Stimulated activated CD8-positive, alpha-beta memory T cell treated with anti-CD3 and anti-CD28 coated beads, Interleukin-7, amount 100 ng/mL, for 1 hour (primary cell): ENCODE data around the gene TMIE.

ENCODE experiments used
- DNase-seq, 2 donors: peaks; one replicate each; pipeline ENCODE4 v3.0.0-alpha.2; 2020; ENCODE audit warnings: low read depth in 2 of 2

TMIE gene

DNA sequence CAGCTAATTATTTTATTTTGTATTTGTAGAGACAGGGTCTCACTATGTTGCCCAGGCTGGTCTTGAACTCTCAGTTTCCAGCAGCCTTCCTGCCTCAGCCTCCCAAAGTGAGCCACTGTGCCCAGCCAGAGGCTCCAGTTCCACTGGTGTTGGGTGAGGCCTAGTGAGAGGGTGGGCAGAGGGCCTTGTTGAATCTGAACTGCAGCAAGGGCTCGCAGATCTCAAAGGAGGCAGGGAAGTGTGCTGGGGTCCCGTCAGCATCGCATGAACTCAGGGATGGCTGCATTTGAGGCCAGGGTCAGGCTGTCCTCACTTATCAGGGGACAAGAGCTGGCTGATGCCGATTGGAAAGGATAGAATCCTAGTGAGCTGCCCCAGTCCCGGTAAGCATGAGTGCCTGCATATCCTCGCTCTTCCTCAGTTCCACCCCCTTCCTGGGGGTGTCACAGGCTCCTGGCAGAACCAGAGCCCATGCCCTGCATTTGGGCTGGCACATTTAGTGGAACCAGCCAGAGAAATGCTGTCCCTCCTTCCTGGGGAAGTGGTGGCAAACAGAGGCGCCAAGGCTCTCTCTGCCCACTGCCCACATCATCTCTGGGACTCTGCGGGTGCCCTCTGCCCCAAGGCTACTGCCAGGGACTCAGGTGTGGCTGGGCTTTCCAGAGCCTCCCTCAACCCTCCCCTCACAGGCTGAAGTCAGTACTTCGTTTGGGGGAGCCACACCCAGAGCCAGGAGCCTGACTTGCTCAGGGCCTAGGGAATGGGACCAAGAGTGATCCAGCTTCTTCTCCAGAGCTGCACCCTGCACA, 31.8 kb upstream of the TMIE start:
- DNase-seq, result no peak

DNA sequence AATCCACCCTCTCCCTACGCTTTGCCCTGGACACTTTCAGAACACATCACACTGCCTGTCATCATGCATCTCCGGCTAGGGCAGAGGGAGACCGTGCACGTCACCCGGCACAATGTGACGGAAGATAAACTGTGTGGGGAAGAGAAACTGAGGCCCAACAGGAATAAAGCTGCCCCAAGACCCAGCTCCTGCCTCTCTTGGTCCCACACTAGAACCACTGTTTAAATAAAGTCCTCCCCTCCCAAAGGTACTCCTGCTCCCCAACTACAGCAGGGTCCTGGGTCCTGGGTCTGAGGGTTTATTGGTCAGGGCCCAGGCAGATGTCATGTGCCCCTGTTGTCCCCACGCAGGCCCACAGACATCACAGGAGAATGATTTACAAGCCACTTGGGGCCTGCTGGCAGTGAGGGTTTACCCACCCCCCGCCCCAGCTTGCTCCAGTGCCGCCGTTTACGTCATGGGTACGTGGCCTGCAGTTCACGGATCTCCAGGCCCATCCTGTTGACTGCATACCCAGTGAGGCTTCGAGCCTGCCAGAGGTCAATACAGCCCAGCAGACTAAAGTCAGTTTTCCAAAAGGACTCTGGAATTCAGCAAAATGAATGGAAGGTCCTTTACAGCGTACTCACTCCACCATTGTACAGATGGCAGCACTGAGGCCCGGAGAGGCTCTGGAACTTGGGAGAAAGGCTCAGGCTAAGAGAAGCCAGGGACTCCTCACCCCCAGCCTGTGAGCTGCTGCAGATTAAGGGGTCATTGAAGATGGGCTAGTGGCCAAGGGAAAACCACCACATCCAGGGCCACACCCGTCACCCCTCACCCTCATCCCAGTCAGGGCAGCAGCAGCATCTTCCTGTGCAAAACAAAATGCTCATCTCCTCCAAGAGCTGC, 30.9 kb upstream of the TMIE start:
- no peak for DNase-seq

DNA sequence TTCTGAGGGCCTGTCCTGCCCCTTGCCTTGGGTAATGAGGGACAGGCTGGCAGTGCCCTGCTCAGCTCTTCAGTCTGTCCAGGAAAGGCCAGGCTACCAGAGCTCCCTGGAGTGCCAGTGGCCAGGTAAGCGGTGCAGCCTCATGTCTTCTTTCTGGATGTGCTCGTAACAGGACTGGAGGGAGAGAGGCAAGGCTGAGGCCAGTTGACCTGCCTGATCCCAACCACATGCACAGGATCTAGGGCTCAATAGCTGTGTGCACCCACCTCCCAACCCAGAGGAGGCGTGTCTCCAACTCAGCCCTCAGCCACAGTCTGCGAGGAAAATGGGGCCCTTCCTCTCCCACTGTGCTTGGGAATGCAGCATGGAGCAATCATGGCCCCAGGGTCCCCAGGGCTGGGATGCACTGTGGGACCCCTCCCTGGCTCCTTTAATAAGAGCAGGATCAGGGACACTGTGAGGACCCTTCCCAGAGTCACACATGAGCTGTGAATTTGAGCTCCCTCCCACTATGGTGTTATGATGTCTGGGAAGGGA, 30.2 kb upstream of the TMIE start:
- DNase-seq, result no peak

DNA sequence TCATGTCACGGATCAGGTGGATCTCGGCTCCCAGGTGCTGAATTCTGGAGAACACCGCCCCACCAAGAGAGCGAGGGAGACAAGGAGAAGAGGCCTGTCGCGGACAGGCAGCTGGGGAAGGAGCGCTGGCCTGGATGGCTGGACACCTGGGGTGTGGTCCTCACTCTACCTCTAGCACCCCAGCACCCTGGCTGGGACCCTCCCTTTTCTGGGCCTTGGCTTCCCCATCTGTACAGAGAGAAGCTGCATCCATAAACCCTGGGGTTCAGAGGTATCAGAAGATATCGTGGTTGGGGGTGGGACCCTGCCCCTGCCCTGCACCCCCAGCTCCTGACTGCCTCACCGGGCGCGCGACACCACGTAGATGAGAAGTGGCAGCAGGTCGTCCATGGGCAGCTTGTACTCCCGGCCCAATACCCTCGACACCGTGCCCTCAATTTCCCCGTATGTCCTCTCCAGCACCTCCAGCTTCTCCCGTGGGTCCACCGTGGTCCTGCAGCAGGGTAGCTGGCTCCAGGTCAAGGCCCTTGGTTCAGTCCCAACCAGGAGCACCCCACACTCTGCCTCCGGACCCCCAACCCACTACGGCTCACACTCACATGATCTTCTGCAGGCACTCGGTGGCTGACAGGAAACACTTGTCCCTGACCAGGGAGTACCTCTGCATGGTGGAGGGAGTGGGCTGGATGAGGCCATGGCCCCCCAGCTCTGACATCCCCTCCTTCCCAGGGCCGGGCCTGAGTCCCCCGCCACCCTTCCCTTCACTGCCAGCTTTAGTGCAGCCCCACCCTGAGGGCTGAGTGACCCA, 29.4 kb upstream of the TMIE start:
- DNase-seq, result no peak

DNA sequence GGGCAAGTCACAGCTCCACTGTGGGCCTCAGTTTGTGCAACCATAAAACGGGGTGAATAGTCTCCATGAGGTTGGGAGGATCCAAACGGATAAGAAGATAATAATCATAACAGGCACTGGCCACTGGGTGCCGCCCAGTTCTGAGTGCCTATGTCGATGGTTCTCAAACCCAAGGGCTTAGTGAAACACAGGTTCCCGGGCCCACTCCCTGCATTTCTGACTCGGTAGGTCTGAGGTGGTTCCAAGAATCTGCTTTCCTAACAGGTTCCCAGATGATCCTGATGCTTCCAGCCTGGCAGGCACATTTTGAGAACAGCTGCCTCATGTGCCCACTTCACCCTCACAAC, 28.9 kb upstream of the TMIE start:
- no peak for DNase-seq

DNA sequence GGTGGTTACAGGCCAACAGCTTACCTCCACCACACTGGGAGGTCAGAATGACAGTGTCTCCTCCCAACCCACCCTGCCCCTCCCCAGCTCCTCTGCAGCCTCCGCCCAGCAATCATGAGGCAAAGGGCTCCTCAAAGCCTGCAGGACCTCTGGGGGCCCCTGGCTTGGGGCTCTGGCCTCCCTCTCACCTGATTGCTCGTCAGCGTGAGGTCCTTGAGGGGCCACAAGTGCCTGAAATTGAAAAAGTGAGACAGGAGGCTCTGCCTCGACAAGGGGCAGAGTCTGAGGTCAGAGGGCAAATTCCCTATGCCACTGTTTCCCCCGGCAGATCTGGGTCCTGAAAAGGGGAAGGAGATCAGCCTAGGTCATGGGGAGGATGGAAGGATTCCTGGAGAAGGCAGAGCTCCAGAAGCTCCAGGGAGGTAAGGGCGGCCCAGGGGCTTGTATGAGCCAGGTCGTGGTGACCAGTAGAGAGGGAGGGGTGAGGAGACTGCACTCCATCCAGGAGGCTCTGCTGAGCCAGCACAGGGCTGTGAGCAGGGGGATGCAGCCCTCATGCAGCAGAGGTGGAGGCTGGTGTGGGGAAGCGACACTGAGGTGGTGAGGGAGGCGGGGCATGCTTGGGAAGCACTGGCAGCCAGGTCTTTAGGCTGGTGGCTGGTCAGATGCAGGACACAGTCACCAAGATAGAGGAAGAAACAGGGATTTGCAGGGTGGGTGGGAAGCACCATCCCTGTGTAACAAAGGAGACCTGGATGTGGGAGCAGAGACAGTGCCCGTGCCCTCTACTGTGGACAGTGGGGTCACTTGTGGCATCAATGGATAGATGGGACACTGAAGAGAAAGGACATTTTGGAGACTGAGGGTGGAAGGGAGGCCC, 27.8 kb upstream of the TMIE start:
- no peak for DNase-seq

DNA sequence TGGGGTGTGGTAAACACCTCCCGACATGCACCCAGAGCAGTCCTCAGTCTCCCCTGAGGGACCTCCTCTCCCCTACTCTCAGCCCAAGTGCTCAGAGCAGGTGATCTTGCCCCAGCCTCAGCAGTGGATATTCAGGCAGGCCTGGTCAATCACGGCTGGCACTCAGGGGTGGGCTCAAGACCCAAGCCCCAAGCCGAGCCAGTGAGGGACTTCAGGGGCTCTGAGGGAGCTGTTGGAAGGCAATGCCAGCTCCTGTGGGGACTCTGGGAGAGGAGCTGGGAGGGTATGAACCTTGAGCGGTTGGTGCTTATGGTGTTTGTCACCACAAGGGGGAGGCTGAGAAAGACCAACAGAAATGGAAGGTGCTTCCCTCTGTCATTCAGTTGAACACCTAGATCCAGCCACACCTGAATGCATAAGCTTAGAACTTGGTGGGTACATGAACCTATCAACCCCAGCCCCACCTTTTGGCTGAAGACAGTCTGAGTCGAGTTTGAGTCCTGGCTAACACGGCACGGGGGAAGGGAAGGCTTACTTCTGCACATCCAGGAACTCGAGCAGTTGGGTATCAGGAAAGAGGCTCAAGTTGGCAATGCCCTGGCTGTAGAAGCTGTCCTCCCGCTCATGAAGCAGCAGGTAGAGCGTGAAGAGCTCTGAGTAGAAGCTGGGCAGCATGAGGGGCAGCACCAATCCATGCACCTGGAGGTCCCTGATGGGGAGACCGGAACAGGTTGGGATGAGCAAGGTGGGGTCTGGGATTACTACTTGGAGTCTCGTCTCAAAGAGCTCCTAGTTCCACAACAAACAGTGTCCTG, 27.0 kb upstream of the TMIE start:
- no peak for DNase-seq

DNA sequence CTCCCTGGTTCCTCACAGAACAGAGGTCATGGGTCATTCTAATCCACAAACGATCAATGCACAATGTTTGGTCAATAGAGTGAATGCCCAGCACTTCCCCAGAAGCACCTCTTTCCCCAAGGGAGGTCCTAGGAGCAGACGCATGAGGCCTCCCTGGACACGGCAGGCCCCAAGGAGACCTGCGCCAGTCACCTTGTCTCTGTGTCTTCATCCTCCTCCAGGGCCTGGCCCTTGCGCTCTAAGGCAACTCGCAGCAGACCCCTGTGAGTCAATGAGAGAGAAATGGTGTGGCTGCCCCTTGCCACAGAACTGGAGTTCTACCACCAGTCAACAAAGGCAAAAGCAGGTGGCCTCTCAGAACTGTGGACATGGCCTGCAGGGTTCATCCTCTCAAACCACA, 25.8 kb upstream of the TMIE start:
- DNase-seq, result no peak

DNA sequence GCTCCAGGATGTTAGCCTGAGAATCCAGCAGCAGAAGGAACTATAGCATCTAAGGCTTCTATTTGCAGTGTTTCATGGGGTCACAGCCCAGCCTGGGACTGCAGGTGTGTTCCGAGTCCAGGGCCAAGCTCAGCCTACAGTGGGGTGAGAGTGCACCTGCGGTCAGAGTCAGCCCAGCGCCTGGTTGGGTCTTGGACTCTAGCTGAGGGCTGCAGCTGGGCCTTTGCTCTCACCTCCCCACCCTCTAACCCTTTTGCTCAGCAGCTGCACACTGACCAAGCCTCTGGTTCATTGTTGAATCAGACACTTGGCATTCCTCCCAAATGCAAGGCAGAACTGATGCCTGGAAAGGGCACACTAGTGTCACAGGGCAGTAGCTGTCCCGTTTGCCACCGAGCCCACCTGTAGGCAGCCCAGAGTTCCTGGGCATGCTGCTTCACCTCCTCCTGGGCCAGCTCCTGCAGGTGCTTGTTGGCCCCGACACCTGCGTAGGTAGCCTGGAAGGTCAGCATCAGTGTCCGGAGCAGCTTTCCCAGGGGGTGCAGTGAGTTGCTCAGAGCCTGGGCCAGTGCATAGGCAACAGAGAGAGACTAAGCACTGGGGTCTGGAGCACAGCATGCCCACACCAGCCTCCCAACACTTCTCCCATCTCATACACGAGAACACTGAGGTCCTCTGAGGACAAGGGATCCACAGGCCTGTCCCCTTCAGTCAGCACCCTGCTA, 25.2 kb upstream of the TMIE start:
- DNase-seq, result no peak

DNA sequence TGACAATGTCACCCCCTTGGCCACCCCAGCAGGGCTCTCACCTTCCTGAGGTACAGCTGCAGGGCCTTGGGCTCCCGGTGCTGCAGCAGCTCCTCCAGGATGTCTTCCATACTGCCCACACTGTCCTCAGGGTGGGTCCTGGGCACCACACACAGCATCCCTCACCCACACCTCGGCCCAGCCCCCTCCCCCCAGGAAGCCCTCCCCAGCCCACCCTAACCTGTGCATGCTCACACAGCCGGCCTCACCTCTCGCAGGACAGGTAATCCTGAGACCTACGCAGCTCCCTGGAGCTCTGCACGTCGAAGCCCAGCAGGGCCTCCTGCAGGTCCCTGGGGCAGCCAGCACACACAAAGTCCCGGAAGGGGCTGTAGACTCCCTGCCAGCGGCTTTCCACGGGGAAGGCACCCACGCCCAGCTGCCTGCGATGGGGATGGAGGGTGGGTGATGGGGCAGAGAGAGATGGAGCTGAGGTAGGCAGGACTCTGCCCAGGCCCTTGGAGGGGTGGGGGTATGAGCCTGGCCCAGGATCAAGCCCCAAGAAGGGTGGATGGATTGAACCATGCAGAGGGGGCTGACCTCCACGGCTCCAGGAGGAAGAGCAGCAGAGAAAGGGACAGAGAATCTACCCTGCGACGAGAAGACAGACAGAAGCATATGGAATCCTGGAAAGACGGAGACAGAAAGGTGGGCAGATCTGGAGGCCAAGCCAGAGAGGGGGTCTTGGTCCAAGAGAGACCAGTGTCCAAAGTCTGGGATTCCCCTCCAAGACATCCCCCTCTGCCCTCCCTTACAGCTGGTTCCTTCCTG, 24.4 kb upstream of the TMIE start:
- no peak for DNase-seq

DNA sequence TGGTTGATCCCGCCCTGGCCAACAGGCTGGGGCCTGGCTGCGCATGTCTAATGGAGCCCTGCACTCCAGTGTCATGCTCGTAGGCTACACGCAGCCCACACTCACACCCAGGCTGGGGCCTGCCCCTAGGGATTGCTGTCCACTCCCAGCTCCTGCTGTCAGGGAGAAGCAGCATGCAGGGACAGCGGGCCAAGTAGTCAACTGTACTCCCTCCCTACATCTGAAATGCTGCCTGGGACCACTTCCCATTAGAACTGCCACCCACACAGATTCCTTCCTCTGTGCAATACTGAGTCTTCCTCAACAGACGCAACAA, 23.8 kb upstream of the TMIE start:
- DNase-seq, result no peak

DNA sequence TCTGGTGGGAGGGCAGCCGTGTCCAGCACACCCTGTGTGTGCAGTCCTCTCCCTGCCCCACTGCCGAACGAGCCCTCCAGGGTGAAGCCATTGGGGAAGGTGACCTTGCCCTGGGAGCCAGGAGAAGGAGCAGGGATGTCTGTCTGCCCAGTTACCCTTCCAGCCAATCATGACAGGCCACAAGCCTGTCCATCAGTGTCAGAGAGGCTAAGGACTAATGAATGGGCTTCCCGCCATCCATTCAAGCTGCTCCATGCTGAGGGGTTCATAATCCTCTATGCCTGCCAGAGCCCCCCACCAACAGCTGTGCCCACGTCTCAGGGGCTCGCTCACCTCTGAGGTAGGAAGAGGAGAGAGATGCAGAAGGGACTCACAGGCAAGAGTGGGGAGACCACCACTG, 22.9 kb upstream of the TMIE start:
- no peak for DNase-seq

DNA sequence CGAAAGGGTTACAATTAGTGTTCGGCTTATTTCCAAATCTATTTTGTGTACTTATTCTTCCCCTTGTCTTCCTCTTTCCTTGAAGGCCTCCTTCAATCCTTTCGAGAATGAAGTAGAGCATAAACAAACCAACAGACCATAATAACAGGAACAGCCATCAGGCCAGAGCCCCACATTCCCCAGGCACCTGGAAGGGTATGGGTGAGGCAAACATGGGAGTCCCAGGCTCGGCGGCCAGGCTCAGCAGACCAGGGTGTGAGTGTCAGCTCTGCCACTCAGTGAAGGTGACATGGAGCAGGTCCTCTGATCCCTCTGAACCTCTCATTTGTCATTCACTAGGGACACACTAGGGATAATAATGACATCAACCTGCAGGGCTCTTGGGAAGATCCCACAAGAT, 21.5 kb upstream of the TMIE start:
- no peak for DNase-seq

DNA sequence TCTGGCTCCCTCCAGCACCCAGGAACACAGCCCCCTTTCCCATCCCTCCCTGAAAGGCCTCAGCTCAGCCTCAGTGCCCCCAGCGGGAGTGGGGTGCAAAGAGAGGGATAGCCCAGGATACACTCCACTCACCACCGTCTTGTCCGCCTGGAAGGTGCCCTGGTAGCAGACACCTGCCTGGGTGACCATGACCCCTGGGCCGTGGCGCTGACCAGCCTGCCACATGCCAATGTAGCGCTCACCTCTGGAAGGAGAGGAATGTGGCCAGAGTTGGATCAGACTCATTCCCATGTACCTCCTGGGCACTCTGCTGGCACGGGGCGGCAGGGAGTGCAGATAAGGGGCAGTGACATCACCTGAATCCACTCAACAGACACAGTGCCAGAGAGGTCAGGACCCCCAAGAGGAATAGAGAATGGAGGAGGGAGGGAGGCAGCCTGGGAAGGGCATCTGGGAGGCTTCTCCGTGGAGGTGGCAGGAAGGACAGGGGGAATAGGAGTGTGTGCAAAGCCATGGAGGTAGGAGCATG, 20.8 kb upstream of the TMIE start:
- DNase-seq, result no peak

DNA sequence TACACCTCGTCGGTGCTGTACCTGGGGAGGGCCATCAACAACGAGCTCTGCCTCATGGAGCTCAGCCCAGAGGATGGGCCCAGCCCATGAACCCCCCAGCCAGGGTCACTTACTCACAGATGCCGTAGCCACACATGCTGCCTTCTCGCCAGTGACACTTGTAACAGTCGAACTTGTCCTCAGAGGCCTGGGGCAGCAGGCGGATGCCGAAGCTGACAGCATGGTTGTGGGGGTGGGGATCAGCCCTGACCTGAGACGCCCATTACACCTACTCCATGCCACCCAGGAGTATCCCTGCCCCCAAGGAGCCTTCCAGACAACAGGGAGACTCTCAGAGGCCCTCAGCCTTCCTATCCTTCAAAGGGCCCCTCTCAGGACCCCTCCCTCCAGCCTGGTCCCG, 19.8 kb upstream of the TMIE start:
- no peak for DNase-seq

DNA sequence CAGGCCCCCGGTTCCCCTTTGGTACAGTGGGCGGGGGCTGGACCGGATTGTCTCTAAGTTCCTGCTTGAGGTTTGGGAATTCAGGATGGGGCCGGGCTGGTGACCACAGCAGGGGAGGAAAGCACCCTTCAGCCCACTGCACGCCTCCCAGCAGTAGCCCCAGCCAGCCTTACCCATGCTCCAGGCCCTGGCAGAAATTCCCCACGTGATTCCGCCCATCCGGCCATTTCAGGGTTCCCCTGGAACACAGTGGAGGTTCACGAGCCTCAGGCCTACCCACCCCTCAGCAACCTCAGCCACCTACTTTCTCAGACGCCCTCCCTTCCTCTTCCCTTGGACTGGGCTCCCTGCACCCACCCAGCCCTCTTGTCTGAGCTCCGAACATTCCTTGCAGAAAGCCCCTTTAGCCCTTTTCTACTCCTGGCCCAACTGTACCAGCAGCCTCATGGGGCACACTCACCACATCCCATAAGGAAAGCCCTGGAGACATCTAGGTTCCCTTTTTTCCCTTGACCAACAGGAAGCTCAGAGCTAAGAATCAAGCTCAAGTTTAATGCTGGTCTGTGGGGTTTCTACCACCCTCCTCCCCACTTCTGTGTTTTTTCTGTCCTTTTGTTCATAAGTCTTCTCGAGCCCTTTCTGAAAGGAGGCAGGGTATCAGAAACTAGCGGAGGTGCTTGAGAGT, 19.2 kb upstream of the TMIE start:
- DNase-seq, result no peak

DNA sequence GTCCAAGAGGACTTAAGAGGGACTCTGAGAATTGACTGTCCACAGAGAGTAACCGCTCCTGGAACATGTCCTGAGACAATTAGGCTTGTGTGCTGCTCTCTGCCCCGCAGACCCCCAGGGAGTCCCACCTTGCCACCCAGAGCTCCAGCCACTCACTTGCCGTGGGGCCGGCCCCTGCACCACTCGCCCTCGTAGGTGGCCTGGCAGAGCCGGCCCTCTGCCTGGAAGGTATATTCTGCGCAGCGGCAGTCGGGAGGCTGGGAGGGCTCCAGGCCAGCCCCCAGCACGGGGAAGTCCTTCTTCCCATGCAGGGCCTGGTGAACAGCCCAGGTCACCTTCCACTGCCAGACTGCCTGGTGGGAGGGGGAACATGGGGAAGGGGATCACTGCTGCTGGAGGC, 18.2 kb upstream of the TMIE start:
- no peak for DNase-seq

DNA sequence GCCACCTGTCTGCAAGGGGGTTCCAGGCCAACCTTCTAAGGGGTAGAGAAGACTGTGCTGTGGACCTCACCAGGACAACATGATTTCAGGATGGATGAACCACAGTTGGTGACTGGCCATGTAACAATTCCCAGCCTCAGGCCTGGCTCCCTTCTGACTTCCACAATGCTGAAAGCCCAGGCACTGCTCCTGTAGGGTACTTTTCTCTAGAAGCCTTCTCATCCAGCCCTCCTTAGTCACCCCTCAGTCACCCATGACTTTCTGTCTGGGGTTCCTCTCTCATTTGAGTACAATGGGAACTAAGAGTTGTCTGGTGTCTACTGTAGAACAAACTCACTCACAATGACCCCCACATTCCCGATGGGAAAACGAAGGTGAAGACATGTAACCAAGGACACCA, 16.3 kb upstream of the TMIE start:
- no peak for DNase-seq
